ENCODE results near the gene ZCWPW1.
A peak's percentile ranks its signal among the peaks of the same experiment; 100 is the strongest.
"Not testable (repeated sequence)": the region's sequence is repeated elsewhere in the genome, so short reads cannot be mapped to it uniquely, and the experiment has no call there.

The ZCWPW1 gene

DNA sequence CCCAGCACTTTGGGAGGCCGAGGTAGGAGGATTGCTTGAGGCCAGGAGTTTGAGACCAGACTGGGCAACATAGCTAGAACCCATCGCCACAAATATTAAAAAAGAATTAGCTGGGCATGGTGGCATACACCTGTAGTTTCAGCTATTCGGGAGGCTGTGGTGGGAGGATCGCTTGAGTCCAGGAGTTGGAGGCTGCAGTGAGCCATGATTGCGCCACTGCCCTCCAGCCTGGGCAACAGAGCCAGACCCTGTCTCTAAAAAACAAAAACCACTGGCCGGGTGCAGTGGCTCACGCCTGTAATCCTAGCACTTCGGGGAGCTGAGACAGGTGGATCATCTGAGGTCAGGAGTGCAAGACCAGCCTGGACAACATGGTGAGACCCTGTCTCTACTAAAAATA is 25.4 kb upstream of the ZCWPW1 start:
- not testable (repeated sequence) for DNase-seq (ENCODE audit: low spot score)

DNA sequence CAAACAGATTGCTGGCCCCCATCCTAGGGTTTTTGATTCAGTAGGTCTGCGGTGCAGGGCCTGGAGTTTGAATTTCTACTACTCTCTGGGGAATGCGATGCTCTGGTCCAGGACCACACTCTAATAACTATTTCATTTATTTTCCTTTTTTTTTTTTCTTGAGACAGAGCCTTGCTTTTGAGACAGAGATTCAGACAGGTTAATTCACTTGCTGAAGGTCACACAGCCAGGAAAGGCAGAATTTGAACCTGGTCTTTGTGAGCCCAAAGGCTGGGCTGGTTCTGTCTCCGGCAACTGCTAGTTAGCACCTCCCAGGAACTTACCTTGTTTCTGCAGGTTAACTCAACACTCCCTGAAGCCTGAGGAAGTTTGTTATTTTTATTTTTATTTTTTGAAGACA is 24.0 kb upstream of the ZCWPW1 start:
- DNase-seq (ENCODE audit: low spot score) = no peak

DNA sequence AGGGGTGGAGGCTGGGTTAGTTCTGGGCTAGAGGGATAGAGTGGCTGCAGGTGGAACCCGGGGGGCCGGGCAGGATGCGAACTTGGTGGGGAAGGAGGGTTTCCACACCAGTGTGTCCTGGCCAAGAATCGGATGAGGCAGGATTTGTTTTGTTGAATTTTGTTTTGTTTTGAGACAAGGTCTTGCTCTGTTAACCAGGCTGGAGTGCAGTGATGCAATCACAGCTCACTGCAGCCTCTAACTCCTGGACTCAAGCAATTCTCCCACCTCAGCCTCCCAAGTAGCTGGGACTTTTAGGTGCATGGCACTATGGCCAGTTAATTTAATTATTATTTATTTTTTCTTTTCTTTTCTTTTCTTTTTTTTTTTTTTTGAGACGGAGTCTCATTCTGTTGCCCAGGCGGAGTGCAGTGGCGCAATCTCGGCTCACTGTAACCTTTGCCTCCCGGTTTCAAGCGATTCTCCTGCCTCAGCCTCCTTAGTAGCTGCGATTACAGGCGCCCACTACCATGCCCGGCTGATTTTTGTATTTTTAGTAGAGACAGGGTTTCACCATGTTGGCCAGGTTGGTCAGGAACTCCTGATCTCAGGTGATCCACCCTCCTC is 20.8 kb upstream of the ZCWPW1 start:
- DNase-seq (ENCODE audit: low spot score) = no peak

DNA sequence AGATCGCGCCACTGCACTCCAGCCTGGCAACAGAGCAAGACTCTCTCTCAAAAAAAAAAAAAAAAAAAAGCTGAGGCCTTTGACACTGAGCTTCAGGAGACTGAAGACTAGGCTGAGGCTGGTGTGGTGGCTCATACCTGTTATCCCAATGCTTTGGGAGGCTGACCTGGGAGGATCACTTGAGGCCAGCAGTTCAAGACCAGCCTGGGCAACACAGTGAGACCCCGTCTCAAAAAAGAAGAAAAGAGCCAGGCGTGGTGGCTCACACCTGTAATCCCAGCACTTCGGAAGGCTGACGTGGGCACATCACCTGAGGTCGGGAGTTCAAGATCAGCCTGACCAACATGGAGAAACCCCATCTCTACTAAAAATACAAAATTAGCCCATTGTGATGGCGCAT is 18.9 kb upstream of the ZCWPW1 start:
- DNase-seq (ENCODE audit: low spot score) = not testable (repeated sequence)

DNA sequence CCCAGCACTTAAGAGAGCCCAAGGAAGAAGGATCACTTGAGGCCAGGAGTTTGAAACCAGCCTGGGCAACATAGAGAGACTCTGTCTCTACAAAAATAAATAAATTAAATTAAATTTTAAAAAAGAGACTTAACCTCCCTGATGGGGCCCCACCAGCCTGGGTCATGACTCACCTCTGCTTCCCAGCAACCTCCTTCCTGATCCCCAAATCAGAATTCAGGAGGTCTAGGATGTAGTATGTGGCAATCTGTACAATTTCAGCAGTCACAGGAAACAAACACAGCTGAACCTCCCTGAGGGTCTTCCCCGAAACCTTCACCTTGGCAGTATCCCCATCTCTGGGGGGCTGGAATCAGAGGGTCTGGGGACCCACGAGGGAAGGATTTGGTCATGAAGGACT is 17.5 kb upstream of the ZCWPW1 start:
- no peak for DNase-seq (ENCODE audit: low spot score)

DNA sequence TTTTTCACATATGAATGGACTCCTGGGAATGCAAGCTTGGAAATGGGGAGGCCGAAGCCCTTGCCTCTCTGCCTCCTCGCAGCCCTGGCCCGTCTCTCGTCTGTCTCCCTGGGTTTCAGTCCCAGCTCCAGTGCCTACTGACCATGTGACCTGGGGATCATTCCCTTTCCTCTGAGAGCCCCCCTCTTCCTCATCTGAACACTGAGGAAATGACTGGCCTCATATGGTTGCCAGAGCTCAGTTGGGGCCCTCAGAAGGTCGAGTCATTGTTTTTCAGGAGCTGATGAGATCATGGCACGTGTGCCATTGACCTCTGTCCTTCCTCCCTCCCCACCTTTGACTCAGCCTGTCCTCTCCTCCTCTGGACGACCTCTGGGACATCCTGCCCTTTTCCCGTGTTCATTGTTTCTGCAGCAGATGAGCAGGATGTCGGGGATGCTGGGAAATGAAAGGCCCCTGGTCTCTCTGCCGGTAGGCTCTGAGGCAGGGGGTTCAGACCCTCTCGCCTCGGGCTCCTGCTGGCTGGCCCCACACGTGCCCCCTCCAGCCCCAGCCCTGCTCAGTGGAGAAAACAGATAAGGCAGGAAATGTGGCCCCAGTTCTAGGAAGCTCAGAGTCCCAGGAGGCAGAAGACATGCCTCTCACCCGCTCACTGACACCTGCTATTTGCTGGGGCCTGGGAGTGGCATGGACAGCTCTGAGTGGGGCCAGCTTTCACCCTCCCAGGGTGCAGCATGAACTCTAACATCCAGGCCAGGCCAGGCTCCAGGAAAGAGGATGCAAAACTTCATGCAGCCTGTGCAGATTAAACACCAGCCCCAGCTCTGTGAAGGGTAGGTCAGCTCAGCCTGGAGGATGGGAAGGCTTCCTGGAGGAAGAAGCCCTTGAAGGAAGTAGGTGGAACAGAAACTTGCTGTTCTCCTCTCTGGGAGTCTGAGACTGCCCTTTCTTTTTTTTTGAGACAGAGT is 16.1 kb upstream of the ZCWPW1 start:
- peak; percentile 96 for DNase-seq (ENCODE audit: low spot score)

DNA sequence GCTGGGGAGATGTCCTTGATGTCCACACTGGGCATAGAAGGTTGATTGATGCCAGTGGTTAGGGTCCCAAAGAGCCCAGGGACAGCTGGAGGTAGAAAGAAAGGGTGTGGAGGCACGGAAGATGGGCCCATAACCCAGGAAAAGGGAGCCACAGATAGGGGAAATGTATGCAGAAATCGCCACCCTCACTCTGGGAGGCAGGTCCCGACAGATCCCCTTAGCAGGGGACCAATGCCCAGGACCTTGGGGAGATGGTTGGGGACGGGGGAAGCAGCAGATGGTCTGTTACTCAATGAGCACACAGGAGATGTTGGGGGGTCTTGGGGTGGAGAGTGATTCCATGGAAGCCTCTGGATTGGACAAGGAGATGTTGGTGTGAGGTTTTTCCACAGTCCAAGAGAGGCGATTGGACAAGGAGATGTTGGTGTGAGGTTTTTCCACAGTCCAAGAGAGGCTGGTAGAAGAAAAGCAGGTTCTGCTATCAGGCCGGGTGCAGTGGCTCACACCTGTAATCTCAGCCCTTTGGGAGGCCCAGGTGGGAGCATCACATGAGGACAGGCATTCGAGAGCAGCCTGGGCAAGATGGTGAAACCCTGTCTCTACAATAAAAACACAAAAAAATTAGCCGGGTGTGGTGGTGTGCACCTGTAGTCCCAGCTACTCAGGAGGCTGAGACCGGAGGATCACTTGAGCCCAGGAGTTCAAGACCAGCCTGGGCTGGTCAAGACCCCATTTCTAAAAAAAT is 14.8 kb upstream of the ZCWPW1 start:
- no peak for DNase-seq (ENCODE audit: low spot score)

DNA sequence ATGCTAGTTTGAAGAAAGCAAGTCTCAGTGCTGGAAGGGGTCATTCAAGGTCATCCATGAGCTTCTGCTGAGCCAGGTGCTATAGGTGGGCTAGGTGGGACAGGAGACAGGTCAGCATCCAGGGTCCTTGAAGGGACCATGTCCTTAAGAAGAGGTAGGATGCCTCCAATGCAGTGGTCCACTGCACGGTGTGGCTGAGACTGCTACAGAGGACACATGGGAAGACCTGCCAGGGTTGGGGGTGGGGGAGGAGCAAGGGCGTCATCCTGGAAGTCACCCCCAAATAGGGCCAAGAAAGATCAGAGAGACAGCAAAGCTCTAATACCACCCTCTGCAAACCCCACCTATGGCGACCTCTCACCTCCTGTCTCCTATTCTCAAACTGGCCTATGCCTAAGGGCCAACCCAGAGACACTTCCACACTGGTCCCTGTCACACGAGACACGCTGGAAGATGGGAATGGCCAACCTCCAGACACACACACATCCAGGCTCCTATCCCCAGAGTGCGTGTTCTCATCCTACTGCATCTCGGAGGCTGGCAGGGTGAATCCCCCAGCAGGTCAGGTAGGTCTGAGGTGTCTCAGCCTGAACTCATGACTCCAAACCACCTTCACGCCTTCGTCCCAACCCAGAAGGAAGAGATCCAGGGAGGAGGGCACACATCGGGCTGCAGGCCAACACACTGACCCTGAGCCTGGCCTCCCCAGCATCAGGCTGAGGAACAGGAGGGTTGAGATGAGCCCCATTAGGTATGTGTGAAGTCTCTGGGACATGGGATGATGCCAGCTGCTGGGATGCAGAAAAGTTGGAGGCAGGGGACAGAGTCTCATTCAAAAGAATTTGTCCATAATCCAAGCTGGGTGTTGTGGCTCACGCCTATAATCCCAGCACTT is 13.4 kb upstream of the ZCWPW1 start:
- no peak for DNase-seq (ENCODE audit: low spot score)

DNA sequence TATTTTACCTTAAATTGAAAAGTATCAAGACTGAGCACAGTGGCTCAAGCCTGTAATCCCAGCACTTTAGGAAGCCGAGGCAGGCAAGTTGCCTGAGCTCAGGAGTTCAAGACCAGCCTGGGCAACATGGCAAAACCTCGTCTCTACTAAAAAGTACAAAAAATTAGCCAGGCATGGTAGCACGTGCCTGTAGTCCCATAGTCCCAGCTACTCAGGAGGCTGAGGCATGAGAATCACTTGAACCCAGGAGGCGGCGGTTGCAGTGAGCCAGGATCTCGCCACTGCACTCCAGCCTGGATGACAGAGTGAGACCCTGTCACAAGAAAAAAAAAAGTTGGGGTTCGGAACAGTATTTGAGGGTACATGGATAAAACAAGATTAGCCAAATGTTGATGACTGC is 10.7 kb upstream of the ZCWPW1 start:
- DNase-seq (ENCODE audit: low spot score) = not testable (repeated sequence)

DNA sequence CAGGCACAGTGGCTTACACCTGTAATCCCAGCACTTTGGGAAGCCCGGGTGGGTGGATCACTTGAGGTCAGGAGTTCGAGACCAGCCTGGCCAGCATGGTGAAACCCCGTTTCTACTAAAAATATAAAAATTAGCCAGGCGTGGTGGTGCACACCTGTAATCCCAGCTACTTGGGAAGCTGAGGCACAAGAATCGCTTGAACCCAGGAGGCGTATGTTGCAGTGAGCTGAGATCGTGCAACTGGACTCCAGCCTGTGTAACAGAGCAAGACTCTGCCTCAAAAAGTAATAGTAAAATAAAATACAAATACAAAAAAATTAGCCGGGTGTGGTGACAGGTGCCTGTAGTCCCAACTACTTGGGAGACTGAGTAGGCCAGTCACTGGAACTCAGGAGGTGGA is 10.2 kb upstream of the ZCWPW1 start:
- DNase-seq (ENCODE audit: low spot score) = not testable (repeated sequence)

DNA sequence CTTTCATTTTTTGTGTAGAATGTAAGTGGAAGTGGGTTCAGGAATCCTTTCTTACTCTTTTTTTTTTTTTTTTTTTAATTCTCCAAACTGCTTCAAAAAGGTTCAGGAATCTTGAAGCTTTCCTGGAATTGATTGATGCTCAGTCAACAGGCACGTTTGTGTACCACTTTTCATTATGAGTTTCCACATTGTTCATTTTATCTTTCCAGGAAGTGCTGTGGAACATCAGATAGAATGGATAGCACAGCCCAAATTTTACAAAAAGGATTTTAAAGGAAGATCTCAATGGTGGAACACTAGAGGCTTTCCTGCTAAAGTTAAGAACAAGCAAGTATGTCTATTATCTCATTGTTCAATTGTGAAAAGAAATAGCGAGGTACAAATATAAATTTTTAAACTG is 9.7 kb upstream of the ZCWPW1 start:
- DNase-seq (ENCODE audit: low spot score) = no peak

DNA sequence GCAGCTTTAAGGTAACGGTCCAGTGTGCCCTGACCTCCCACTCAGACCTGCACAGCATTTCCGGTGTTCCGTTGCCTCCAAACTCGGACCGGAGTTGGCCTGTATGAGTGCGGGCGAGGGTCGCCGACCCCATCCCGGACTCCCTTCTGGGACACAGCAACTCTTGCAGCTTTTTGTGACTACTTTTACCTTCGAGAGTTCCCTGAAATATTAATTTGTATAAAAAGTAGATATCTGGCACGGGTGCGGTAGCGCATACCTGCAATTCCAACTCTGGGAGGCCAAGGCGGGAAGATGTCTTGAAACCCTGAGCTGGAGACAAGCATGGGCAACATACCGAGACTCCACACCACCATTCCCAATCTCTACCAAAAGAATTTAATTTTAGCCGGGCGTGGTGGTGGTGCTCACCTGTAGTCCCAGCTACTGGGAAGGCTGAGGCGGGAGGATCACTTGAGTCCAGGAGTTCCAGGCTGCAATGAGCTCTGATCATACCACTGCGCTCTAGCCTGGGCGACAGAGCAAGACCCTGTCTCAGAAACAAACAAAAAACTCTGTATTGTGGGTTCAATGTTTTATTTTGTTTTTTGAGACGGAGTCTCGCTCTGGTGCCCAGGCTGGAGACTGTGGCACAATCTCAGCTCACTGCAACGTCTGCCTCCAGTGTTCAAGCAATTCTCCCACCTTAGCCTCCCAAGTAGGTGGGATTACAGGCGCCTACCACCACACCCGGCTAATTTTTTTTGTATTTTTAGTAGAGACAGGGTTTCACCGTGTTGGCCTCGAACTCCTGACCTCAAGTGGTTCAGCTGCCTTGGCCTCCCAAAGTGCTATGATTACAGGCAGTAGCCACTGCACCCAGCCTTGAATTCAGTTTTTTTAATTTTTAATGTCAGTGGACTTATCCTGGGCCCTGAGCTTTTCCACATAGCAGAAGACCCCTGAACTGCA is 8.9 kb upstream of the ZCWPW1 start:
- DNase-seq (ENCODE audit: low spot score) = no peak

DNA sequence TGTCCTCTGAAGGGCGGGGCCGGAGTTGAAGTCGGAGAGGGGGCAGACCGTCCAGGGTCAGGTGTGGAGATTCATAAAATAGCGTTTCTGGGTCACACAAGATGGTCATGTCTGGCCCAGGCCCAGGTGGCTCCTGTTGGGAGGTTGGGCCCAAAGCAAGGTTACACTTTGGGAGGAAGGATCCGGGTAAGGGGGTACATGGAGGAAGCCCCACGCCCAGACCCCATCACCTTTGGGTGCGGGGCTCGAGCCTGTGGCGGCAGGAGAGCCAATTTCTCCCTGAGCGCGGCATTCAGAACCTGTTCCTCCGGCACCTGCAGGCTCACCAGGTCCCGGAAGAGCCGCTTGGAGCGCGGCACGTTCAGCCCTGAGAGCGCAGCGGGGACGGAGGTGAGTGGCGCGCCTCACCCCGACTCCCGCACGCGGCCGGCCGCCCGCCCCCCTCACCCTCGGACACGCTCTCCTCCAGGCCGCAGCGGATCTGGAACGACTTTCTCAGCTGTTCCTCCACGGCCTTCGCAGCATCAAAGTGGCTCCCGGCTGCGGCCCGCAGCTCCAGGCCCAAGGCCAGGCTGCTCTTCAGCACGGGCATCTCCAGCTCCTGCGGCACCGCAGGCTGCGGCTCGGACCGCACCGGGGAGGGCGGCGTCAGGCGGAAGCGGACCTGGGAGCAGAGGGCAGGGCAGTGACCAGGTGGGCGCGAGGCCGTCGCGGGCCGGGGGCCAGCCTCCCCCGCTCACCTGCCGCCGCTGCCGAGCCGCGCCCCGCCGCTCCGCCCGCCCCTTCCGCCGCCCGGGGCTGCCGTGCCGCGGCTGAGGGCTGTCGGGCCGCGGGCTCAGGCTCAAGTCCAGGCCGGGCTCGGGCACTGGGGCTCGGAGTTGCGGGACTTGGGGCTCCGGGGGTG is 7.2 kb upstream of the ZCWPW1 start:
- DNase-seq (ENCODE audit: low spot score) = no peak

DNA sequence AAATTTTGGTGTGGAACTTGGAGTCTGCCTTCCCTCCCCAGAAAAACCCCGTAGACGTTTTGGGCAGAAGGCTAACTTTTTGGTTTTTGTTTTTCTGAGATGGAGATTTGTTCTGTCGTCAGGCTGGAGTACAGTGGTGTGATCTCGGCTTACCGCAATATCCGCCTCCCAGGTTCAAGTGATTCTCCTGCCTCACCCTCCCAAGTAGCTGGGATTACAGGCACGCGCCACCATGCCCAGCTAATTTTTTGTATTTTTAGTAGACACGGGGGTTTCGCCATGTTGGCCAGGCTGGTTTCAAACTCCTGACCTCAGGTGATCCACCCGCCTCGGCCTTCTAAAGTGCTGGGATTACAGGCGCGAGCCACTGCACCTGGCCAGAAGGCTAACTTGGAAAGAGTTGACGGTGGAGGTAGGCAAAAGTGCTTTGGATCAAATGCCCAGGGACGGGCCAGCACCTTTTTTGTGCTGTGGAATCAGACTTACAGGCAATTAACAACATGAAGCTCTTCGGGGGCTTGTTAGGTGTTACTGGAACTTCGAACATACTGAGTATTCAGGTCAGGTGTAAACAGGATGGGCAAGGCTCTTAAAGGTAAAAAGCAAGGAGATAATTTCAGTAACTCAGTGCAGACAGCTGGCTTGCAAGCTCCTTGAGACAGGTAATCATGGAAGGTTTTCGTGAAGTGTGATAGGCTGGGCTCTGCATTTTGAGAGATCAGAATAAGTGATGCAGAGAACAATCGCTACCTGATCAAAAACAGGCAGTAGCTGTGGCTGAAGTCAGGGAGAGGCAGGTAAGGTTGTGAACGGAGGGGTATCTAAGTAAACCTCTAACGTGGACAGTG is 6.0 kb upstream of the ZCWPW1 start:
- DNase-seq (ENCODE audit: low spot score) = no peak

DNA sequence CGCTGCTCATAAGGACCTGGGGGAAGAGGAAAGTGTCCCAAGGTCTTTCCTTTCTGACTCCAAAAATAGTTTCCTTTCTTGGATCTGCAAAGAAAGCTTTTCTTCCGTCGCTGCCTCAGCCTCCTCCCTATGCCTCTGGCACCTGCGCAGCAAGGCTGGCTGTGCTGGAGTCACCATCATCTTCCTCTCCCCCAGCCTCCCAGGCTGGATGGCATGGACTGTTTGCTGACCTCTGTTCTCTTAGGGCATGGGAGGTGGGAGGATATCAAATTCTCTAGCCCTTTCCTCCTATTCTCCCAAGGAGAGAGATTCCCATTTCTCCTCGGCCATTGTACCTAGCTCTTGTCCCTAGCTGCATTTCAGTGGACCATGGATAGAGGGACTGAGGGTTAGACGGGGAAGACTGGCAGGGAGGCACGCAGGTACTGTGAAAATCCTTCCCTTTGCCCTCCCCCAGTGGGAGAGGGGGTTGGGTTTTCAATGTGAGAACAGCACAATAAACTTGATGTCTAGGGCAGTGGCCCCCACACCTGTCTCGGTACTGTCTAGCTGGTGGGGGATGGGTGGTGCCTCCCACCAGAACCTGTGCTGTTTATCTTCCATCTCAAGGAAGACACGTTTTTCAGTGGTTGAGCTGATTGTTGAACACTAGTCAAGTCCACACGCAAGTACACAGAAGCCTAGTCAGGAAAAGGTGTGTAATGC is 5.2 kb upstream of the ZCWPW1 start:
- no peak for DNase-seq (ENCODE audit: low spot score)

DNA sequence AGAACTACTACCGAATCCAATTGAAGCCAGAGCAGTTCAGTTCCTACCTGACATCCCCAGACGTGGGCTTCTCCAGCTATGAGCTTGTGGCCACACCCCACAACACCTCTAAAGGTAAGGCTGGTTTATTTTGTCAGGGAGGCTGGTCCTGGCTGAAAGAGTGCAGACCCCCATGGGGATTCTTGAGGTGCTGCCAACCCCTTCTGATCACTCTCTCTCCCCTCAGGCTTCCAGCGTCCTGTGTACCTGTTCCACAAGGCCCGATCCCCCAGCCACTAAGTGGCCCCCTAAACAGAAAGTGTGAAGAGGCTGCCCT is 4.7 kb upstream of the ZCWPW1 start:
- no peak for DNase-seq (ENCODE audit: low spot score)

DNA sequence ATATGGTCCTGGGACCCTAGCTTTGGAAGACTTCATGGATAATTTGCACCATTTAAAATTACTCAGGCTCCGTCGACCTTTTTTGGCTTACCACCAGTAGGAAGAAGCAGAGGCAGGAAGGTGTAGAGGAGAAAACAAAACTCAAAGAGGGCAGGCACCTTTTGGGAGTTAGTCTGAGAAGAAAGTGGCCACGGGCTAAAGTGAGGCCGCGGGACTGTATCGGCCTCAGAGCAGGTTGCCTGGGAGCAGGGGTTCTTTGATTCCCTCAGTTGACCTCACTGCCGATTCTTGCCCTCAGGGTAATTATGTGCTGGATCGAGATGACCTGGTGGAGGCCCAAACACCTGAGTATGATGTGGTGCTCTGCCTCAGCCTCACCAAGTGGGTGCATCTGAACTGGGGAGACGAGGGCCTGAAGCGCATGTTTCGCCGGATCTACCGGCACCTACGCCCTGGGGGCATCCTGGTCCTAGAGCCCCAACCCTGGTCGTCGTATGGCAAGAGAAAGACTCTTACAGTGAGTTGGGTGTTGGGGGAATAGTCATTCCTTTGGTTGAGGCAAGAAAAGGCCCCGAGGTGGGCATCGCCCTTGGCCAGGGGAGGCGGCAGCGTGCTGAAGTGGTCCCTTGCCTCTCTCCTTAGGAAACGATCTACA is 4.2 kb upstream of the ZCWPW1 start:
- DNase-seq (ENCODE audit: low spot score) = no peak

DNA sequence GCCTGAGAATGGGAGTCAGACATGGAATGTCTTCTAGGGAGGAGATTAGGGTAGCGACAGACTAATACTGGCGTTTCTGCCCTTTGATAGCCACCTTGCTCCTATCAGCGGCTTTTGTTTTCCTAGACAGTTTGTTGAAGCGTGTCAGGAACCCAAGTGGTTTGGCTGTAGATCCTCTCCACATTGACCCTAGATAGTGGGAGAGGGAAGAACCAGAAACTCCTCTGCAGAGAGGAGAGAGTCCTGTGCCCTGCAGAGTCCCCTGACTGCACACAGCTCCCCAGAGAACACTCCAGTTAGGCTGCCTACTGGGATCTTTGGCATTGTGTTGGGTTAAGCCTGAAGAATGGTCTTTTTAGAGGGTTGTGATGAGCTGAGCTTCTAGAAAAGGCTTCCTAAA is 3.5 kb upstream of the ZCWPW1 start:
- DNase-seq (ENCODE audit: low spot score) = no peak

Measured in kidney capillary endothelial cell (primary cell).